GM19025 (cell line): ENCODE measurements around the gene DPH6.
"Not testable (repeated sequence)": the region's sequence is repeated elsewhere in the genome, so short reads cannot be mapped to it uniquely, and the experiment has no call there.

Source experiments
- ATAC-seq: cut with Tn5 transposase; IDR thresholded peaks from one replicate; pipeline ENCODE4 v1.9.1; 2021; ENCODE audit warnings: mild to moderate bottlenecking, low read depth, moderate library complexity; ENCODE audit not compliant: unreplicated experiment

DPH6 gene

GRCh38 chr15:35545824-35546510 lies at the start of gene DPH6:
Gene DPH6, minus strand, starts transcription at chr15:35546165. Its CDS starts 24 bp downstream, at chr15:35546141.
- peak; percentile 89 for ATAC-seq

DNA sequence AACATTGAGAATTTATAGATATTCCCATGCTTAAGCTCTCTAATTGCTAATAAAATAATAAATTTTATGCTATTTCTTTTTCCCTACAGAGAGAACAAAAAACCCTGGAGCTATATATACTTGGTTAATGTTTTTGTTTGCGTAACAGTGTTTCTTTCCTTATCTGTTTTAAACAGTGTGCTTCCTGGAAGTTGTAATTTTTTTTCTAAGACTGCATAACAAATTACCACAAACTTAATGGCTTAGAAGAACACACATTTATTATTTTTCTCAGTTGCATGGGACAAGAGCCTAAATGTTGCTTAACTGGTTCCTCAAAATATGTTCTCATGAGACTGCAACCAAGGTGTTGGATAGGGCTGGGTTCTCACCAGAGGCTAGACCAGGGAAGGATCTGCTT lies 49.7 kb upstream of the DPH6 start:
- ATAC-seq: no peak

- ATAC-seq: not testable (repeated sequence)
Observed at GRCh38 chr15:35591987-35592386, 46.0 kb upstream of the DPH6 start.

DNA sequence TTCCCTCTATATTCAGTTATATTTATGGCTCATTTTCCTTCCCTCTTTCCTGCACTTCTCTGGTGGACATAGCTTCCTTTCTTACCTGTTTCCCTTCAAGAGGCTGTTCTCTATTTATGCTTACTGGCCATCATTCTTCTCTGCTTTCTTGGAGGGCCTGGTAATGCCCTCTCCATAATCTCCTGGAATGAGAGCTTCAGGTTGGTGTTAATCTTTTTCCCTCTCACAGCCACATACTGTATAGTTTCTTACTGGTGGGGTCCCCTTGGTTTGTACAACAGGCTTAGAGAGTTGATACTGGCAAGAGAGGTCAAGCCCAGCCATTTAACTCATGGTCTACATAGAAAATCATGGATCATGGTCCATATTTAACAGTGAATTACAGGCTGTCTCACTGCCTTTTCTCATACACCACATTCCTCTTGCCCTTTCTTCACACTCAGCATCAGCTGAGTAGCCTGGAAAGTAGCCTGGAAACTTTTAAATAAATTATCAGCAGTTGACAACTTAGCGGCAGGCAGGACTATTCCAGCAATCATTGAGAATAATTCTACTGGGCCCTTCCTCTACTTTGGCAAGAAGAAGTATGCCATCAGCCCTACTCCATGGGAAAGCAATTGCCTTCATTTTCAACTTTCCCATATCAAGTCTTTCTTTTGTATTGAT lies 38.0 kb upstream of the DPH6 start:
- no peak for ATAC-seq

DNA sequence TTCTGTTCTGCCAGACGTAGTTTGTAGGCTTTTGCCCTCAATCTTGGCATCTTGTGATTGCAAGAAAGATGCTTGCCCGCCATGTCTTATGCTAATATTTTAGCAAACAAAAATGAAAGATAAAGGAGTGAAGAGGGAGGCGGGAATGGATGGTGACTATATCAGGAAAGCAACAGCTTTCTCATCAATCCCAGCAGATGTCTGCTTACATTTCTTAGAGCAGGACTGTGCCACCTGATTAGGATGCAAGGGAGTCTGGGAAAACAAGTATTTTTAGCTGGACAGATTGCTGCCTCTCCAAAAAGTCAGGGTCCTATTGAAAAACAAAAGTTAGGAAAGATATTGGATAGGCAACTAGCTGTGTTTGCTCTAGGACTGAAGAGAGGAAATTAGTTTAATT lies 34.6 kb upstream of the DPH6 start:
- no peak for ATAC-seq

GRCh38 chr15:35567392-35567791 lies 21.4 kb upstream of the DPH6 start:
- ATAC-seq: no peak

DNA sequence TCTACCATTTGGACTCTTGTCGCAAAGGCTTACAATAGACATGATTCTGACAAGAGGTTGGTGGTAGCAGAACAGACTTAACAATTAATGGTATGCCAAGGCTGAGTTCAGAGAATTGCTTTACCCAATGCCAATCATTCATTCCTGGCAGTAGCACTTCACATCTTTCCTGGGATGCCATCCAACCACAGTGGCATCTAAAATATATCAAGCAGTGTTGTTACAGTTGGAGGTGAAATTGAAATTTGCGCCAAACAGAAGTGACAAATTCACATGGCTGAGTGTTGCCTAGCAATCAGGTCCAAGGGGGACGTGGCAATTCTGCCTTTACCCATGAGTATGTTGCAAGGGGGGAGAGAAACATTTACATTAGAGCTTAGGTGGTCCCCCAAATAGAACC lies 21.0 kb upstream of the DPH6 start:
- ATAC-seq: no peak

DNA sequence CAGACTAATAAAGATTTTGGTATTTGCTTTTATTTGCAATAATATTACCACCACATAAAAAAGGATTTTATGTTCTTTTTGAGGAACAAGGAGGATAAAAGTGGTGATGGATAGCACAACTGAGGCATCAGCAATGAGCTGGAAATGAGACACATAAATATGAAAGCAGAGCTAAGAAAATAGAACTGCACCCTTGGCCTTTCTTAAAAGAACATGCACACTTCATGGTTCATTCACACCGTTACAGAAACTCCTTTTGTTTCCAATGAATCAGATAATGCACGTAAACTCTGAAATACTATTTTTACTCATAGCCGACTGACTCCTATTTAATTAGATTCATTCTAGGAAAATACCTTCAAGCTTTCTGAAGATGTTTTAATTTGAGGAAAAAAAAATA lies 19.9 kb upstream of the DPH6 start:
- no peak for ATAC-seq

GRCh38 chr15:35562641-35563040 lies 16.7 kb upstream of the DPH6 start:
- ATAC-seq: no peak

DNA sequence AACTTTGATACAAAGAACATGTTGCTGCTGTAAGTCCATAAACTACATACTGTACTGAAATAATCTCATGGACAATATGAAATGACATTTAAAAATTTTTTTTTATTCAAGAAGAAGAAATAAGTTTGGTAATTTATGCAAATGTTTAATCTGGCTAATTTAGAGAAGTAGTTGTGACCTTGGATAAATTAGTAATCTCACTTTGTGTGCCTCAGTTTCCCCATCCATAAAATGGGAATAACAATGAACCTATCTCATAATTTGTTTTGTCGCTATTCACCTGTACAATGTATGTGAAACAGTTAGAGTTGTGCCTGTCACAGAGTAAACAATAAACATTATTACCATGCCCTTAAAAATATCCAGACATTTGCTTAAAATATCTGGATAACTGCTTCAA lies 15.3 kb upstream of the DPH6 start:
- ATAC-seq: no peak

DNA sequence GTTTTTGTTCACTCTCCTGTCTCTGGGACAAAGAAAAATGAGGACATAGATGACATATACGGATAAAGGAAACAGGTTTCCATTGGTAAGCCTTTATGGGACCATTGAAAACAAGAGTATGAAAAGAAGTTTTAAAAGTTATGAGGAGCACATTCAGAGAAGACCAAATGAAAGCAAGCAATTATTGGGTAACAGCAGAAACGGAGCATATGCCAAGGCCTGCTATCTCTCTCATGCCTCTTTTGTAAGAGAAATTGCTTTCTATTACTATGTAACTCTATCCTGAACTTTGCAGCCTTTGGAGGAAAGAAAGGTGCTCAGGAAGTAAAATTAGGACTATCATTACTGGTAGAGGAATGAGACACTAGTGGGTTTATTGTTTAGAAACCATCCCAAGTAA lies 14.9 kb upstream of the DPH6 start:
- no peak for ATAC-seq

GRCh38 chr15:35560258-35560657 lies 14.3 kb upstream of the DPH6 start:
- ATAC-seq: no peak

DNA sequence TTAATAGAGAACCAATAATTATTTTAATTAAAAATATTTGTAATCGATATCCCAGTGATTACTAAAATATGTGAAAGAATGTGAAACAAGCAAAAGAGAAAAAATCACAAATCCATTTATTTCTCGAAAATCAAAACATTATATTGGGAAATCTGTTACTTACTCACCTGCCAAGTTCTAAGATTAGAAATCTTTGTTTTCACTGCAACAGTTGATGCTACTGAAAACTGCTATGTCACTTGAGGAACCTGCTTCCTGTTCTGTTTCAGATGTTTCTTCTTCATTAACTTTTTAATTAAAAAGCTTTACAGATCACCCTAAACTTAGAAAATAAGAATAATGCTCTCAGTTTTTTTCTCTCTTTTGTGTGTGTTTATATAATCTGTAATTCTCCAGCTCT lies 13.7 kb upstream of the DPH6 start:
- ATAC-seq: no peak

- ATAC-seq: no peak
Observed at GRCh38 chr15:35557544-35557943, 11.6 kb upstream of the DPH6 start.

DNA sequence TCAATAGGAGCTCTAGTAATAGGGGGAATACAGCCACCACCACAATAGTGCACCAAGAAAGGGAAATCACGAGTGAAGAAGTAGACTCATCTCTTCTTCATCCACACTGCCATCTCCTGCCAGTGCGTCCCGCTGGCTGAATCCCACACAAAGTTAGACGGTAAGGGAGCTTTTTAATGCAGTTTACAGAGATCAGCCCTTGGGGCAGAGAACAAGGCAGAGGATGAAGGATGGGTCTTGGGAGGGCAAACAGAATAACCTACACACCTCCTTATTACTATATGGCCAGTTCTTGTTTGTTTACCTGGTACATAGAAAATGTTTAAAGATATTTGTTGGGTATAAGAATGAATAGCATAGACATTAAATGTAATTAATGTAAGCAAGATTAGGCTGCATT lies 11.0 kb upstream of the DPH6 start:
- no peak for ATAC-seq

- no peak for ATAC-seq
Observed at GRCh38 chr15:35555244-35555643, 9.3 kb upstream of the DPH6 start.

- no peak for ATAC-seq
Observed at GRCh38 chr15:35550957-35551356, 5.0 kb upstream of the DPH6 start.

DNA sequence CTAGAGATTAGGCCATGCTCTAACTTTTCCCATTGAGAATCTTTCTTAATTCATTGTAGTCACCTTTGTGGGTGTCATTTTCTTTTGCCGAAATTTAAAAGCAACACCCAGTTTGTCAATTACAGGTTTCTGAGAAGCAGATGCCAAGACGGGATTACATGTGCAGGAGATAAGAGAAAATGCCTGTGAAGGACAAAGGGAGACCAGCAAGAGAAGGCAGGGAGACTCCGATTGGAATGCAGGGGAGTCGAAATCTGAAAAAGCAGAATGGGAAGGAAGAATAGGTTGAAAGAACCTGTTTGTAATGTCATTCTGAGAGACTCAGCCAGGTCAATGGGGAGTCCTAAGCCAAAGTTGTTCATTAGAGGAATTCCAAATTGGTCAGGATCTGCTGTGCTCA lies 3.6 kb upstream of the DPH6 start:
- no peak for ATAC-seq

- ATAC-seq: no peak
Observed at GRCh38 chr15:35548435-35548834, 2.5 kb upstream of the DPH6 start.

- no peak for ATAC-seq
Observed at GRCh38 chr15:35547775-35548364, 1.9 kb upstream of the DPH6 start.

- peak; percentile 18 for ATAC-seq
Observed at GRCh38 chr15:35546511-35547381, 781 bp upstream of the DPH6 start.
